OCI-LY3 (cell line): ENCODE data around the gene NUDT7.

Experiments used
- H2AFZ ChIP-seq: fragments of 200-600, 300-600 bp; shearing (Covaris generic); 2 replicates; pipeline ENCODE4 v1.6.0; 2014; ENCODE audit warnings: antibody characterized with exemption, low read depth, low read length
- H3K27ac ChIP-seq: fragments of 200-600, 300-600 bp; sonication (generic); 2 replicates; pipeline ENCODE4 v1.5.1; 2014; ENCODE audit warnings: mild to moderate bottlenecking, low read length, moderate library complexity, mixed read lengths
- H3K27me3 ChIP-seq: fragments of 200-600, 300-600 bp; sonication (generic); 2 replicates; pipeline ENCODE4 v1.6.1; 2014; ENCODE audit warnings: low read depth, low read length, mixed read lengths
- H3K36me3 ChIP-seq: fragments of 200-600, 300-600 bp; sonication (generic); replicated peaks from 2 replicates; pipeline ENCODE3; 2014; ENCODE audit warnings: low read depth, low read length, mixed read lengths
- H3K4me1 ChIP-seq: fragments of 300-600, 200-600 bp; sonication (generic); 2 replicates; pipeline ENCODE4 v1.6.1; 2014; ENCODE audit warnings: low read length, mixed read lengths
- H3K4me2 ChIP-seq: fragments of 200-600, 300-600 bp; sonication (generic); 2 replicates; pipeline ENCODE4 v1.6.1; 2014; ENCODE audit warnings: low read length, mixed read lengths
- H3K4me3 ChIP-seq: fragments of 300-600, 200-600 bp; sonication (generic); 2 replicates; pipeline ENCODE4 v1.5.1; 2014; ENCODE audit warnings: antibody characterized with exemption, mild to moderate bottlenecking, low read length, moderate library complexity
- H3K79me2 ChIP-seq: fragments of 300-600, 200-600 bp; shearing (Covaris generic); 2 replicates; pipeline ENCODE4 v1.6.1; 2014; ENCODE audit warnings: mild to moderate bottlenecking, low read length, mixed read lengths
- H3K9ac ChIP-seq: fragments of 300-600, 200-600 bp; shearing (Covaris generic); 2 replicates; pipeline ENCODE4 v1.6.0; 2014; ENCODE audit warnings: mild to moderate bottlenecking, low read length, moderate library complexity
- H3K9me3 ChIP-seq: fragments of 200-600, 300-600 bp; shearing (Covaris generic); 2 replicates; pipeline ENCODE4 v1.6.1; 2014; ENCODE audit warnings: low read length, mixed read lengths; ENCODE audit not compliant: insufficient read depth
- H4K20me1 ChIP-seq: fragments of 200-600, 300-600 bp; sonication (generic); 2 replicates; pipeline ENCODE4 v1.6.1; 2016; ENCODE audit warnings: low read length, mixed read lengths; ENCODE audit not compliant: insufficient read depth
- EZH2phosphoT487 ChIP-seq: fragments of 200-600 bp; shearing (Covaris generic); IDR thresholded peaks from 2 replicates; pipeline ENCODE4 v1.6.1; 2018; ENCODE audit warnings: antibody characterized with exemption, mixed run types, low read depth
- TF ChIP-seq, protein P1 (sequence below): fragments of 200-600, 300-600 bp; sonication (generic); IDR thresholded peaks from 2 replicates; pipeline ENCODE4 v1.5.1; 2014; ENCODE audit warnings: antibody characterized with exemption, low read length, low read depth

The NUDT7 gene

DNA sequence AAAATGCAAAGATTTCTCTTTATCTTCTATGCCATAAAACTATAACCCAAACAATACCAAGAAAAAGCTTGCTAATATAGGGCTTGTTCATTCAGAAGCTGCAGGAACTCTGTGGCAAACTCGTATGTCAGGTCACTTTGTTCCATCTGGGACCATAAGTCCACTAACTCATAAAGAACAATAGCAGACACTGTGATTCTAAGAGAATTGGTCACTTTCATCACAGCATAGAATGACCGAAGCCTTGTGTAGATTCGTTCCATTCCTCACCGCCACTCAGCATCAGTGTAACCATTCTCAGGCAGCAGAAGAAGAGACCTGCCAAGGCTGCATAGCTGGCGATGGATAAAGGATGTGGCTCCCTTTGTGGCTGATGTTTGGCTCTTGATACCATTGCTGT lies 35.7 kb downstream of the NUDT7 start:
- no peak for TF ChIP-seq EZH2phosphoT487
- TF ChIP-seq, protein P1, sequence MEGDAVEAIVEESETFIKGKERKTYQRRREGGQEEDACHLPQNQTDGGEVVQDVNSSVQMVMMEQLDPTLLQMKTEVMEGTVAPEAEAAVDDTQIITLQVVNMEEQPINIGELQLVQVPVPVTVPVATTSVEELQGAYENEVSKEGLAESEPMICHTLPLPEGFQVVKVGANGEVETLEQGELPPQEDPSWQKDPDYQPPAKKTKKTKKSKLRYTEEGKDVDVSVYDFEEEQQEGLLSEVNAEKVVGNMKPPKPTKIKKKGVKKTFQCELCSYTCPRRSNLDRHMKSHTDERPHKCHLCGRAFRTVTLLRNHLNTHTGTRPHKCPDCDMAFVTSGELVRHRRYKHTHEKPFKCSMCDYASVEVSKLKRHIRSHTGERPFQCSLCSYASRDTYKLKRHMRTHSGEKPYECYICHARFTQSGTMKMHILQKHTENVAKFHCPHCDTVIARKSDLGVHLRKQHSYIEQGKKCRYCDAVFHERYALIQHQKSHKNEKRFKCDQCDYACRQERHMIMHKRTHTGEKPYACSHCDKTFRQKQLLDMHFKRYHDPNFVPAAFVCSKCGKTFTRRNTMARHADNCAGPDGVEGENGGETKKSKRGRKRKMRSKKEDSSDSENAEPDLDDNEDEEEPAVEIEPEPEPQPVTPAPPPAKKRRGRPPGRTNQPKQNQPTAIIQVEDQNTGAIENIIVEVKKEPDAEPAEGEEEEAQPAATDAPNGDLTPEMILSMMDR: no peak
- no peak overlapping the region for H2AFZ ChIP-seq

DNA sequence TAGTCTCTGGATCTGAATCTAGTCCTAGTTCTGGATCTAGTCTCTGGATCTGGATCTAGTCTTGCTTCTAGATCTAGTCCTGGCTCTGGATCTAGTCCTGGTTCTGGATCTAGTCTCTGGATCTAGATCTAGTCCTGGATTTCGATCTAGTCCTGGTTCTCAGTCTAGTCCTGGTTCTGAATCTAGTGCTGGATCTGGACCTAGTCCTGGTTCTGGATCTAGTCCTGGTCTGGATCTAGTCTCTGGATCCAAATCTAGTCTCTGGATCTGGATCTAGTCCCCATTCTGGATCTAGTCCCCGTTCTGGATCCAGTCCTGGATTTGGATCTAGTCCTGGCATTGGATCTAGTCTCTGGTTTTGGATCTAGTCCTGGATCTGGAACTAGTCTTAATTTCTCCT lies 36.2 kb downstream of the NUDT7 start:
- Histone ChIP-seq H3K4me3 (no peak overlapping the region), H4K20me1 (no peaks in the 10 kb centered on the region), H3K4me2 (no peak overlapping the region), H2AFZ (no peak overlapping the region), H3K9ac (no peak overlapping the region), H3K36me3 (no peaks in the 10 kb centered on the region), H3K9me3 (no peaks in the 10 kb centered on the region), H3K79me2 (no peaks in the 10 kb centered on the region), H3K4me1 (no peaks in the 10 kb centered on the region), H3K27ac (no peak overlapping the region), H3K27me3 (peaks cover 8% of the 10 kb centered on the region; the same call in 1 of the 2 replicates)
- TF ChIP-seq, protein P1: no peak
- no peak for TF ChIP-seq EZH2phosphoT487

More for the DNA sequence above, 35.7 kb downstream of the NUDT7 start:
- Histone ChIP-seq H4K20me1 (no peaks in the 10 kb centered on the region), H3K9me3 (no peaks in the 10 kb centered on the region), H3K4me3 (no peak overlapping the region), H3K79me2 (no peaks in the 10 kb centered on the region), H3K27ac (no peak overlapping the region), H3K27me3 (peaks cover 10% of the 10 kb centered on the region; the same call in 1 of the 2 replicates), H3K4me2 (no peak overlapping the region), H3K4me1 (no peaks in the 10 kb centered on the region), H3K36me3 (no peaks in the 10 kb centered on the region), H3K9ac (no peak overlapping the region)

DNA sequence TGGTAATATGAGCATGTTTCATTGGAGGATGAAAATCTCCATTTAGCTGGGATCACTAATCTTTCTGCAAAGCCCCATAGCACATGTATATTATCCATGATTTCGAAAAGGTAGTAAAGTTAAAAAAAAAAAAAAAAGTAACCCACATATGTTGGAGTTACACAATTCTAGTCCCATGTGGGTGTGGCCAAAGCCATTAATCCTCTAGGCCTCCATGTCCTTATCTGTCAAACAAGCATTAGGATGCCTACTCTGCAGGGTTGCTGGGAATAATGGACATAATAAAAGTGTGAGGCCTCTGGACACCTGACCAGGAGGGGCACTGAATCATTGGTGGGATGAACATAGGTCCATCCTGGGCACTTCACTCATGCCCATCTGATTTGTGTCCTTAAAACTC lies 36.9 kb downstream of the NUDT7 start:
- Histone ChIP-seq H2AFZ (no peak overlapping the region), H3K4me3 (no peak overlapping the region), H3K27me3 (peaks cover 3% of the 10 kb centered on the region; the same call in 1 of the 2 replicates), H3K9ac (no peak overlapping the region), H4K20me1 (no peaks in the 10 kb centered on the region), H3K36me3 (no peaks in the 10 kb centered on the region), H3K4me1 (no peaks in the 10 kb centered on the region), H3K9me3 (no peaks in the 10 kb centered on the region), H3K79me2 (no peaks in the 10 kb centered on the region), H3K4me2 (no peak overlapping the region), H3K27ac (no peak overlapping the region)
- TF ChIP-seq, protein P1: no peak
- no peak for TF ChIP-seq EZH2phosphoT487

GRCh38 chr16:77759821-77760220 lies 37.5 kb downstream of the NUDT7 start:
- Histone ChIP-seq H3K9ac (no peak overlapping the region), H3K4me1 (no peaks in the 10 kb centered on the region), H3K27ac (no peak overlapping the region), H3K36me3 (no peaks in the 10 kb centered on the region), H4K20me1 (no peaks in the 10 kb centered on the region), H3K27me3 (peaks cover 3% of the 10 kb centered on the region; the same call in 1 of the 2 replicates), H2AFZ (no peak overlapping the region), H3K9me3 (no peaks in the 10 kb centered on the region), H3K4me2 (no peak overlapping the region), H3K79me2 (no peaks in the 10 kb centered on the region), H3K4me3 (no peak overlapping the region)
- TF ChIP-seq, protein P1: no peak
- TF ChIP-seq EZH2phosphoT487: no peak
